ENCODE data around the gene PPP6R3.

The PPP6R3 gene

GRCh38 chr11:68495220-68495729, 34.7 kb downstream of the PPP6R3 start:
- no peak for DNase-seq (ENCODE audit: low read depth in 2 of 2)

GRCh38 chr11:68495872-68496271, 35.3 kb downstream of the PPP6R3 start:
- DNase-seq (ENCODE audit: low read depth in 2 of 2) = no peak

- no peak for DNase-seq (ENCODE audit: low read depth in 2 of 2)
Measured at GRCh38 chr11:68497761-68498160, 37.2 kb downstream of the PPP6R3 start.

GRCh38 chr11:68498321-68498720, 37.8 kb downstream of the PPP6R3 start:
- no peak for DNase-seq (ENCODE audit: low read depth in 2 of 2)

- no peak for DNase-seq (ENCODE audit: low read depth in 2 of 2)
Measured at GRCh38 chr11:68498903-68499883, 38.6 kb downstream of the PPP6R3 start.

- DNase-seq (ENCODE audit: low read depth in 2 of 2) = no peak
Measured at GRCh38 chr11:68500206-68500605, 39.7 kb downstream of the PPP6R3 start.

- DNase-seq (ENCODE audit: low read depth in 2 of 2) = no peak
Measured at GRCh38 chr11:68501813-68502212, 41.3 kb downstream of the PPP6R3 start.

- no peak for DNase-seq (ENCODE audit: low read depth in 2 of 2)
Measured at GRCh38 chr11:68503251-68503687, 42.7 kb downstream of the PPP6R3 start.

- no peak for DNase-seq (ENCODE audit: low read depth in 2 of 2)
Measured at GRCh38 chr11:68503792-68504191, 43.2 kb downstream of the PPP6R3 start.

- no peak for DNase-seq (ENCODE audit: low read depth in 2 of 2)
Measured at GRCh38 chr11:68504432-68505066, 44.0 kb downstream of the PPP6R3 start.

GRCh38 chr11:68505596-68505995, 45.0 kb downstream of the PPP6R3 start:
- no peak for DNase-seq (ENCODE audit: low read depth in 2 of 2)

- no peak for DNase-seq (ENCODE audit: low read depth in 2 of 2)
Measured at GRCh38 chr11:68506908-68507307, 46.4 kb downstream of the PPP6R3 start.

- no peak for DNase-seq (ENCODE audit: low read depth in 2 of 2)
Measured at GRCh38 chr11:68508425-68508824, 47.9 kb downstream of the PPP6R3 start.

GRCh38 chr11:68509066-68509465, 48.5 kb downstream of the PPP6R3 start:
- no peak for DNase-seq (ENCODE audit: low read depth in 2 of 2)

- no peak for DNase-seq (ENCODE audit: low read depth in 2 of 2)
Measured at GRCh38 chr11:68513930-68514487, 53.5 kb downstream of the PPP6R3 start.

- DNase-seq (ENCODE audit: low read depth in 2 of 2) = no peak
Measured at GRCh38 chr11:68517121-68517741, 56.7 kb downstream of the PPP6R3 start.

- no peak for DNase-seq (ENCODE audit: low read depth in 2 of 2)
Measured at GRCh38 chr11:68518191-68518590, 57.6 kb downstream of the PPP6R3 start.

- DNase-seq (ENCODE audit: low read depth in 2 of 2) = no peak
Measured at GRCh38 chr11:68521969-68522652, 61.6 kb downstream of the PPP6R3 start.

- DNase-seq (ENCODE audit: low read depth in 2 of 2) = no peak
Measured at GRCh38 chr11:68523033-68523432, 62.5 kb downstream of the PPP6R3 start.

- DNase-seq (ENCODE audit: low read depth in 2 of 2) = no peak
Measured at GRCh38 chr11:68523743-68524142, 63.2 kb downstream of the PPP6R3 start.

GRCh38 chr11:68524213-68524612, 63.7 kb downstream of the PPP6R3 start:
- DNase-seq (ENCODE audit: low read depth in 2 of 2) = no peak

Measured in stimulated activated CD4-positive, alpha-beta T cell treated with anti-CD3 and anti-CD28 coated beads, Interleukin-4, amount 100 ng/mL, for 48 hours (primary cell).